ENCODE measurements around the gene M1AP.

GRCh38 chr2:74659462-74659861 is 11.3 kb upstream of the M1AP start:
- no peak for TF ChIP-seq CTCF (IDR thresholded peaks at IDR 0.05; ENCODE audit: control extremely low read depth in 1 of 3, insufficient read depth in 1 of 3, low read depth in 1 of 3, low read length in 3 of 3)
- no peak for TF ChIP-seq SIX5 (IDR thresholded peaks at IDR 0.05; ENCODE audit: low read depth, low read length)
- TF ChIP-seq RAD21 (IDR thresholded peaks at IDR 0.05 in 1 of 2, conservative IDR thresholded peaks at IDR 0.05 in 1 of 2; ENCODE audit: low read depth in 2 of 2, low read length in 2 of 2) = no peak
- TF ChIP-seq CEBPB (IDR thresholded peaks at IDR 0.05; ENCODE audit: low read depth, low read length) = no peak
- TF ChIP-seq EZH2 (IDR thresholded peaks at IDR 0.05; ENCODE audit: low read depth, low read length, severe bottlenecking) = no peak
- no peak for TF ChIP-seq KDM5A (IDR thresholded peaks at IDR 0.05; ENCODE audit: low read length)
- no peak for TF ChIP-seq ZNF274 (IDR thresholded peaks at IDR 0.05; ENCODE audit: borderline replicate concordance, extremely low read depth, low read length)
- TF ChIP-seq RFX5 (IDR thresholded peaks at IDR 0.05; ENCODE audit: borderline replicate concordance, low read depth, low read length) = no peak
- no peak for TF ChIP-seq CBX8 (IDR thresholded peaks at IDR 0.05; ENCODE audit: borderline replicate concordance, low read depth, low read length)
- no peak for TF ChIP-seq POLR2AphosphoS5 (IDR thresholded peaks at IDR 0.05; ENCODE audit: low read depth, low read length)
